NCI-H460 (cell line): ENCODE measurements around the gene CLEC14A. TPM values are rescaled to one million over a fixed set of nuclear protein-coding genes. Genes with fewer than 3 reads are reported as not detected.

Source experiments
- DNase-seq: peaks from one replicate; pipeline ENCODE4 v3.0.0-alpha.2; 2016; ENCODE audit warnings: low read depth; ENCODE audit errors: extremely low read depth
- total RNA-seq: library from RNA; depleted of rRNA; stranded (reverse); fragments of >200 nt; shearing (Covaris generic); gene quantifications from 2 replicates; pipeline ENCODE4 v1.2.3, GENCODE V29; 2014

CLEC14A gene
- total RNA-seq, 1 experiment from 2014 or later = not detected

- no peak for DNase-seq
Observed at GRCh38 chr14:38250331-38250730, 5.6 kb downstream of the CLEC14A start.

DNA sequence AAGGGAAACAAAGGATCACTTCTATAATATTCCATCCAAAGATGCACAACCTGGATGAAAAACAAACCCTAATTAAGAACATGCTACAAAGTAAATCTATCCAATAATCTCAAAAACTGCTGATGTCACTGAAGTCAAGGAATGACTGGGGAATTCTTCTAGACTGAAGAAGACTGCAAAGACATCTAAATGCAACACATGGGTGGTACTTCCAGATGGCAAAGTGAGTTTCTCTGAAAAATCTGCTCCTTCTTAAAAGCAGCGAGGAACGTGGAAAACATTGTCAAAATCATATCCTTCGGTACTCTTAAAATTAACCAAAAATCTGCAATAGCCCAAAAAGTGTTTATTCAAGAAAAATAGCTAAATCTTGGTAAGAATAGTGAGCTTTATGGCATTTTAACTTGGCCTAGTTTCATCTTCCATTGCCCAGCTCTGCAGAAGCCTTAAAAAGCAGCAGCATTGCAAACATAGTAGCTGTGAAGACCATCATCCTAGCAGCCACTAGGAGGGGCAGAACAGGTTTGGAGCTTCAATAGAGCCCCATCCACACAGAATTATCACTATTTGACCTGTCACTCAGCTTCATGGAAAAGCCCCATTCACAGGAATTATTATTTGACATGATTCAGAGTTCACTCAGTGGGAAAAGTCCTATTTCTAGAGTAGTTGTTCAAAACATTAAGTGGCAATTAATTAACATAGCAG, 7.4 kb downstream of the CLEC14A start:
- no peak for DNase-seq

GRCh38 chr14:38243696-38244240, 12.1 kb downstream of the CLEC14A start:
- no peak for DNase-seq

GRCh38 chr14:38238878-38239277, 17.0 kb downstream of the CLEC14A start:
- DNase-seq = no peak

GRCh38 chr14:38238332-38238731, 17.6 kb downstream of the CLEC14A start:
- DNase-seq = no peak

GRCh38 chr14:38233218-38233617, 22.7 kb downstream of the CLEC14A start:
- no peak for DNase-seq

- no peak for DNase-seq
Observed at GRCh38 chr14:38226366-38226765, 29.5 kb downstream of the CLEC14A start.

GRCh38 chr14:38225946-38226345, 29.9 kb downstream of the CLEC14A start:
- DNase-seq = no peak

GRCh38 chr14:38224338-38224737, 31.6 kb downstream of the CLEC14A start:
- no peak for DNase-seq

- DNase-seq = no peak
Observed at GRCh38 chr14:38221077-38221476, 34.8 kb downstream of the CLEC14A start.

DNA sequence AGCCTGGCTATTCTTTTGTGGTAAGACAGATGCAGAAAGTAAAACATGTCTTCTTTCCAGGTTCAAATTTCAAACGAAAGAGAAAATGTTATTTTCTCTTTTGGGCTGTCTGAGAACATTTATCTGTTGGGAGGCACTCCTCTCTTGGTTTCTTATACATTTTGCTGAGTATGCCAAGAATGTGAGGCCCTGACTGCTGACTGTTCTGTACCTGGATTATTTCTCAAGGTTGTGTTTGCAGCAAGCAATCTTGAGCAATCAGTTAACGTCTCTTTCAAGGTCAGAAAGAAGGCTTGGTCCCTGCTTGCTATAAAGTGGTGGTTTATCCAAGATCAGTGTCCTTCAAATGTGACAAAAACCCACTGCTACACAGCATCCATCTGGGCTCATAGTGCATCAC, 38.3 kb downstream of the CLEC14A start:
- no peak for DNase-seq

DNA sequence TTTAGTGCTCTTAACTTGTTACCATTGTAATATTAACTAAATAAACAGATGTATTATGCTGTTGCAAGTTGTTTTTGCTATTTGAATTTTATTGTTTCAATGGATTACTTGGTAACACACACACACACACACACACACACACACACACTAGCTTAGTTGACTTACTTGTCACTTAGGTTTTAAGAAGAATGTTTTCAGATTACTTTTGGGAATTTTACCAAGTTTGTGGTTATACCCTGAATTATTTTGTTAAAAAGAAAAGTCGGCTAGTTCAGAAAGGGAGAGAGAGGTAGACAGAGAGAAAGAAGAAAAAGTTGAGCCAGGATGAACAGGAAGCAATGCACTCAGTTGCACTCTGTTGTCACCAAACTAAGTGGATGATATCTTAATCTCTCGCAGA, 42.9 kb downstream of the CLEC14A start:
- no peak for DNase-seq

DNA sequence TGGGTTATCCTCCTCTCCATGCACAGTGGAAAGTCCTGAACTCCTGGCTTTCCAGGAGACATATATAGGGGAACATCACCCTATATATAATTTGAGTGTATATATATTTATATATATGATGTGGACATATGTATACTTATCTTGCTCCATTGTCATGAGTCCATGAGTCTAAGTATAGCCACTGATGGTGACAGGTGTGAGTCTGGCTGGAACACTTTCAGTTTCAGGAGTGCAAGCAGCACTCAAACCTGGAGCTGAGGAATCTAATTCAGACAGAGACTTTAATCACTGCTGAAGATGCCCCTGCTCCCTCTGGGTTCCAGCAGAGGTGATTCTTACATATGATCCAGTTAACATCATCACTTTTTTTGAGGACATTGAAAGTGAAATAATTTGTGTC, 43.8 kb downstream of the CLEC14A start:
- DNase-seq = no peak

GRCh38 chr14:38211255-38211735, 44.6 kb downstream of the CLEC14A start:
- no peak for DNase-seq

DNA sequence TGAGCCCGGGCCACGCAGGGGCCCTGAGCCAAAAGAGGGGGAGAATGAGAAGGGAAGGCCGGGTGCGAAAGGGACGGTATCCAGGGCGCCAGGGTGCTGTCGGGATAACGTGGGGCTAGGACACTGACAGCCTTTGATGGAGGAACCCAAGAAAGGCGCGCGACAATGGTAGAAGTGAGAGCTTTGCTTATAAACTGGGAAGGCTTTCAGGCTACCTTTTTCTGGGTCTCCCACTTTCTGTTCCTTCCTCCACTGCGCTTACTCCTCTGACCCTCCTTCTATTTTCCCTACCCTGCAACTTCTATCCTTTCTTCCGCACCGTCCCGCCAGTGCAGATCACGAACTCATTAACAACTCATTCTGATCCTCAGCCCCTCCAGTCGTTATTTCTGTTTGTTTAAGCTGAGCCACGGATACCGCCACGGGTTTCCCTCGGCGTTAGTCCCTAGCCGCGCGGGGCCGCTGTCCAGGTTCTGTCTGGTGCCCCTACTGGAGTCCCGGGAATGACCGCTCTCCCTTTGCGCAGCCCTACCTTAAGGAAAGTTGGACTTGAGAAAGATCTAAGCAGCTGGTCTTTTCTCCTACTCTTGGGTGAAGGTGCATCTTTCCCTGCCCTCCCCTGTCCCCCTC, 45.2 kb downstream of the CLEC14A start:
- no peak for DNase-seq

GRCh38 chr14:38209572-38210557, 46.0 kb downstream of the CLEC14A start:
- DNase-seq = no peak

GRCh38 chr14:38208618-38209562, 47.0 kb downstream of the CLEC14A start:
- DNase-seq = no peak

DNA sequence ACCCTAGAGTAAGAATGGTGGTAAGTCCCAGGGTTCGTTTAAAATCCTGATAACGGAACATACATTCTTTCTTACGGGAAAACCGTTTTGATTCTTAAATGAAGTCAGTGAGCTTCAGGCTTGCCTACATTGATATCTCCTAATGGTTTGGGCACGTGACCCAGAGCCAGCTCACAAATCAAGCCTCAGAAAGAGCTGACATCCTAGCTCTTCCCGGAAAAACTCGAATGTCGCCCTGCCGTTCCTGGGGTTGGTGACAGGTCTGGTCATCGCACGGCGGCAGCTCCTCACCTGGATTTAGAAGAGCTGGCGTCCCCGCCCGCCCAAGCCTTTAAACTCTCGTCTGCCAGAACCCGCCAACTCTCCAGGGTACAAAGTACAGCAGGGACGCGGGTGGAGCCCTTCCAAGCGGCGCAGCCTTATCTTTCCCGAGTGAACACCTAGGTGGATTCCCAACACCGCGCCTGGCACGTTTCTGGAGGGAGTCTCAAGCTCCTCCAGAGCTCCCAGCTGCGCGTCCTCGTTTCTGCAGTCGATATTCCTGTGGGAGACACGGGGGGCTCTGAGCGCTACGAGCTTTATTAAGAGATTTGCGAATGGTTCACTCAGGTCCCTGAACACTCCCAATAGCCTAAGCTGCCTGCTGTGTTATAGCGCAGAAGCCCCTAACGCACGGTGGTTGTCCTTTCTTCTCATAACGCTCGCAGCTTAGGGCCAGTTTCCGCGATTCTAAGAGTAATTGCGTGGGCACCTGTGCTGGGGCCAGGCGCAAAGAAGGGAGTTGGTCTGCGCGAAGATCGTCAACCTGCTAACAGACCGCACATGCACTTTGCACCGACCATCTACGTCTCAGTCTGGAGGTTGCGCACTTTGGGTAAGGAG, 47.9 kb downstream of the CLEC14A start, which contains the start of gene SSTR1:
SSTR1 (plus strand) TSS at position 169 of the 882 bp plus-strand sequence. CDS start 1,486 bp downstream, outside the sequence.
- no peak for DNase-seq

- DNase-seq = no peak
Observed at GRCh38 chr14:38207377-38207735, 48.5 kb downstream of the CLEC14A start.
